Effector memory CD4-positive, alpha-beta T cell (primary cell): ENCODE measurements around the gene MAPK12.

Experiments
- DNase-seq, 3 donors: peaks; one replicate each; pipeline ENCODE4 v3.0.0-alpha.2; 2020
- H3K27ac ChIP-seq: 2 replicates; pipeline ENCODE4 v1.7.0; 2013; ENCODE audit warnings: mild to moderate bottlenecking, low read length, moderate library complexity; ENCODE audit not compliant: insufficient read depth, poor library complexity, severe bottlenecking
- H3K27me3 ChIP-seq: replicated peaks from 2 replicates; pipeline ENCODE4 v1.7.0; 2013; ENCODE audit warnings: mild to moderate bottlenecking, low read length; ENCODE audit not compliant: insufficient read depth, control insufficient read depth, poor library complexity, severe bottlenecking
- H3K36me3 ChIP-seq: 2 replicates; pipeline ENCODE4 v1.7.0; 2013; ENCODE audit warnings: mild to moderate bottlenecking, low read length, moderate library complexity; ENCODE audit not compliant: control insufficient read depth, insufficient read depth
- H3K4me1 ChIP-seq: 2 replicates; pipeline ENCODE4 v1.7.0; 2013; ENCODE audit warnings: low read length, mild to moderate bottlenecking; ENCODE audit not compliant: control insufficient read depth, insufficient read depth, poor library complexity, severe bottlenecking
- H3K4me3 ChIP-seq: 2 replicates; pipeline ENCODE4 v1.7.0; 2013; ENCODE audit warnings: low read length, low read depth, mild to moderate bottlenecking; ENCODE audit not compliant: insufficient read depth, poor library complexity, severe bottlenecking
- H3K9me3 ChIP-seq: 2 replicates; pipeline ENCODE4 v1.7.0; 2013; ENCODE audit warnings: mild to moderate bottlenecking, low read length, moderate library complexity; ENCODE audit not compliant: control insufficient read depth

The MAPK12 gene

GRCh38 chr22:50245214-50246072, 16.0 kb downstream of the MAPK12 start:
- H3K27me3 ChIP-seq: no peaks in the 10 kb centered on the region
- peaks cover 64% of the 10 kb centered on the region for H3K4me1 ChIP-seq
- no peaks in the 10 kb centered on the region for H3K9me3 ChIP-seq
- H3K27ac ChIP-seq: peak overlapping the region; percentile 90
- no peak for DNase-seq
- H3K4me3 ChIP-seq: peak overlapping the region; percentile 72
- peaks cover 18% of the 10 kb centered on the region for H3K36me3 ChIP-seq

GRCh38 chr22:50244420-50245213, 16.9 kb downstream of the MAPK12 start, which contains the start of gene TUBGCP6:
Gene TUBGCP6, minus strand, starts transcription at chr22:50245023. Its CDS starts 564 bp downstream, at chr22:50244459.
- peaks cover 56% of the 10 kb centered on the region for H3K4me1 ChIP-seq

GRCh38 chr22:50243685-50244419, 17.6 kb downstream of the MAPK12 start:
- Histone ChIP-seq H3K9me3 (no peaks in the 10 kb centered on the region), H3K27me3 (no peaks in the 10 kb centered on the region), H3K4me1 (peaks cover 51% of the 10 kb centered on the region), H3K27ac (peak overlapping the region; percentile 90), H3K4me3 (peak overlapping the region; percentile 72), H3K36me3 (peaks cover 27% of the 10 kb centered on the region)
- DNase-seq: no peak

More at GRCh38 chr22:50244420-50245213, 16.9 kb downstream of the MAPK12 start, which contains the start of gene TUBGCP6:
- H3K27me3 ChIP-seq: no peaks in the 10 kb centered on the region
- H3K9me3 ChIP-seq: no peaks in the 10 kb centered on the region
- H3K4me3 ChIP-seq: peak within 1 kb of the TSS; percentile 72
- peak; percentile 80 to 89 (median 81) for DNase-seq
- H3K27ac ChIP-seq: peak within 1 kb of the TSS; percentile 90
- H3K36me3 ChIP-seq: peaks cover 25% of the 10 kb centered on the region

GRCh38 chr22:50242406-50242949, 19.0 kb downstream of the MAPK12 start:
- peak overlapping the region; percentile 28 for H3K4me3 ChIP-seq
- H3K27ac ChIP-seq: peak overlapping the region; percentile 13
- H3K9me3 ChIP-seq: no peaks in the 10 kb centered on the region
- peaks cover 41% of the 10 kb centered on the region for H3K4me1 ChIP-seq
- no peak for DNase-seq
- H3K36me3 ChIP-seq: peaks cover 27% of the 10 kb centered on the region
- no peaks in the 10 kb centered on the region for H3K27me3 ChIP-seq

- Histone ChIP-seq H3K4me3 (no peak overlapping the region), H3K27ac (no peak overlapping the region)
Observed at GRCh38 chr22:50238755-50239154, 22.7 kb downstream of the MAPK12 start.

GRCh38 chr22:50236731-50237409, 24.6 kb downstream of the MAPK12 start:
- peaks cover 32% of the 10 kb centered on the region for H3K36me3 ChIP-seq
- peaks cover 7% of the 10 kb centered on the region for H3K4me1 ChIP-seq
- no peak for DNase-seq
- H3K27me3 ChIP-seq: no peaks in the 10 kb centered on the region
- no peaks in the 10 kb centered on the region for H3K9me3 ChIP-seq
- H3K4me3 ChIP-seq: no peak overlapping the region
- H3K27ac ChIP-seq: no peak overlapping the region

More at GRCh38 chr22:50238755-50239154, 22.7 kb downstream of the MAPK12 start:
- Histone ChIP-seq H3K9me3 (no peaks in the 10 kb centered on the region), H3K36me3 (peaks cover 26% of the 10 kb centered on the region), H3K27me3 (no peaks in the 10 kb centered on the region), H3K4me1 (peaks cover 20% of the 10 kb centered on the region)
- DNase-seq: no peak

- no peak for DNase-seq
- H3K27me3 ChIP-seq: no peaks in the 10 kb centered on the region
- H3K4me3 ChIP-seq: no peak overlapping the region
- no peaks in the 10 kb centered on the region for H3K4me1 ChIP-seq
- H3K9me3 ChIP-seq: no peaks in the 10 kb centered on the region
- no peak overlapping the region for H3K27ac ChIP-seq
- H3K36me3 ChIP-seq: peaks cover 37% of the 10 kb centered on the region
Observed at GRCh38 chr22:50233223-50233622, 28.3 kb downstream of the MAPK12 start.

- DNase-seq: no peak
- Histone ChIP-seq H3K9me3 (no peaks in the 10 kb centered on the region), H3K27me3 (no peaks in the 10 kb centered on the region), H3K36me3 (peaks cover 35% of the 10 kb centered on the region), H3K4me3 (no peak overlapping the region), H3K27ac (no peak overlapping the region), H3K4me1 (no peaks in the 10 kb centered on the region)
Observed at GRCh38 chr22:50232481-50233151, 28.9 kb downstream of the MAPK12 start.
